Stimulated activated CD8-positive, alpha-beta memory T cell treated with anti-CD3 and anti-CD28 coated beads, Interleukin-12 subunit alpha, Interleukin-12 subunit beta, amount 100 ng/mL, for 24 hours (primary cell): Measurements from ENCODE around the gene SNX8.

Source experiments
- DNase-seq: peaks from one replicate; pipeline ENCODE4 v3.0.0-alpha.2; 2020; ENCODE audit errors: extremely low read depth

Gene SNX8

DNA sequence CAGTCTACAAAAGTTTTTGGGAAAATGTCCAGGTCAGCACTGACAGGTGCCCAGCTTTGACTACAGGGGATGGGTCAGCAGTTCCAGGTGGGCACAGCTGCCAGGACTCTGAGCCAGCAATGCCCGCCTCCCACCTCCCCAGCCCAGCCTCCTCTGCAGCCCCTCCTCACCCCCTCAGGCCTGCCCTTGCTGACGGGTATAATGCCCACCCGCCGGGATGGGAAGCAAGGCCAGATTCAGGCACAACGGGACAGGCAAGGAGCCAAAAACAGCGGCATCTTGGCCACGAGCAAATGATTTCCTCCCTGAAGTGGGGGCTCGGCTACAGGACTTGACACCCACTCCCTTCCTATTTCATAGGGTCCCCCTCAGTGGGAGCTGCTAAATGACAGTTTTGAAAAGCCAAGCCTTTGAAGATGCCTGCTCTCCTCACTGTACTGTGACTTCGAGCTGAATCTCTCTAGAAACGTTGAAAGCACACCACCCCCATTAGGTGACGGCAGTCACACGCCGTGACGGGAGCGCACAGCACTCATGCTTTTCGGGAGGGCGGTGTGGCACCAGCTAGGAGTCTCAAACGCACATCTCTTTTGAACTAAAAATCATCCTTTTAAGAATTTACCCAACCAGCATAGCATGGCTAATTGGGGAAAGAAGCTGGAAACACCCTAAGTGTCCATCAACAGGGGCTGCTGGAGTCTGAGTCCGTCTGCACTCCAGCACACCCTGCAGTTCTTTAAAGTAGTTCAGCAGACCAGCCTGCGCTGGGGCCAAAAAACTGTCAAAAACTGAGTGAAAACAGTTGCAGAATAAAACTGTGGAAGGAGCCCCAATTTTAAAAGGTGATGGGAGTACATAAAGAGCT, 111.1 kb downstream of the SNX8 start:
- no peak for DNase-seq

DNA sequence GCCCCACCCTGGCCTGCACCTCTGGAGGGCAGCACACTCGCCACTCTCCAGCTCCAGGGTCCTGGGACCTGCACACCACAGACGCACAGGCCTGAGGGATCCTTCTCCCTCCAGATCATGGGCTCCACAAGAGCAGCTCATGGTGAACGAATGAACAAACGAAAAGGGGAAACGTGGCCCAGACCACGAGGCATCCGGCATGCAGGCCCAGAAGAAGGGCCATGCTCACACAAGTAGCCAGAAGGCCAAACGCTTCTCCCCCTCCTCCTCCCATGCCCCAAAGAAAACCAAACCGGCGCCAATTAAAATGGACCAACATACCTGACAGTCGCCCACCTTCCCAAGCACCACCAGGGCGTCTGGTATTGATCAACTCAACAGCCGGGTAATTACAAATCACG, 111.9 kb downstream of the SNX8 start:
- no peak for DNase-seq
